Tibial artery (tissue), 4 donors: ENCODE measurements around the gene VSTM2L.

Experiments used
- DNase-seq, 2 donors: peaks; one replicate each; pipeline ENCODE4 v3.0.0-alpha.2; 2019
- H3K27ac ChIP-seq, 2 donors: fragments of 200-600 bp; sonication (generic) in 1 of 2; 1 replicate in 1 of 2; 2 replicates in 1 of 2; pipeline ENCODE4 v1.5.1; 2018 to 2019; ENCODE audit warnings: mild to moderate bottlenecking in 1 of 2
- H3K27me3 ChIP-seq, 2 donors: fragments of 200-600 bp; sonication (generic) in 1 of 2; one replicate each; pipeline versions ENCODE4 v1.5.1 to v1.6.0; 2016 to 2019
- H3K36me3 ChIP-seq, 3 donors: fragments of 200-600 bp; sonication (generic) in 2 of 3; one replicate each; pipeline ENCODE4 v1.5.1; 2016 to 2019; ENCODE audit warnings: mild to moderate bottlenecking in 2 of 3
- H3K4me1 ChIP-seq, 4 donors: fragments of 200-600 bp; sonication (generic) in 2 of 4; 1 replicate in 3 of 4; 2 replicates in 1 of 4; pipeline ENCODE4 v1.5.1; 2016 to 2019
- H3K4me3 ChIP-seq, 2 donors: fragments of 200-600 bp; sonication (generic) in 1 of 2; 1 replicate in 1 of 2; 2 replicates in 1 of 2; pipeline ENCODE4 v1.5.1; 2018 to 2019; ENCODE audit warnings: mild to moderate bottlenecking in 2 of 2
- H3K9me3 ChIP-seq, 3 donors: fragments of 200-600 bp; sonication (generic) in 1 of 3; one replicate each; pipeline ENCODE4 v1.5.1; 2016 to 2019
- CTCF ChIP-seq, 2 experiments: fragments of 200-600 bp in 1 of 2; fragments of 450-650 bp in 1 of 2; IDR thresholded peaks; one replicate each; pipeline ENCODE4 v1.5.1; 2017 to 2019; ENCODE audit warnings: antibody characterized with exemption in 2 of 2, mild to moderate bottlenecking in 1 of 2, moderate library complexity in 1 of 2
- intact Hi-C: fragments of 100-400 bp; cut with DNase I; formaldehyde crosslinking; loops from one replicate; pipeline ENCODE4 v1.15.0; 2023; ENCODE audit warnings: low total_unique reads

Gene VSTM2L

GRCh38 chr20:37991908-37992307 is 89.0 kb downstream of the VSTM2L start:
- Histone ChIP-seq H3K36me3 (peaks cover 20 to 46% (median 36%) of the 10 kb centered on the region in 3 donors), H3K4me1 (peaks cover 0 to 27% (median 21%) of the 10 kb centered on the region in 4 donors), H3K4me3 (no peak overlapping the region), H3K27ac (no peak overlapping the region), H3K9me3 (no peaks in the 10 kb centered on the region), H3K27me3 (no peaks in the 10 kb centered on the region)
- DNase-seq, result no peak
- TF ChIP-seq CTCF (IDR thresholded peaks at IDR 0.05), result no peak
- intact Hi-C loops, result loop anchor here (5.0 kb wide), 1 partner anchor 425 kb away; no protein-coding TSS in a partner anchor

DNA sequence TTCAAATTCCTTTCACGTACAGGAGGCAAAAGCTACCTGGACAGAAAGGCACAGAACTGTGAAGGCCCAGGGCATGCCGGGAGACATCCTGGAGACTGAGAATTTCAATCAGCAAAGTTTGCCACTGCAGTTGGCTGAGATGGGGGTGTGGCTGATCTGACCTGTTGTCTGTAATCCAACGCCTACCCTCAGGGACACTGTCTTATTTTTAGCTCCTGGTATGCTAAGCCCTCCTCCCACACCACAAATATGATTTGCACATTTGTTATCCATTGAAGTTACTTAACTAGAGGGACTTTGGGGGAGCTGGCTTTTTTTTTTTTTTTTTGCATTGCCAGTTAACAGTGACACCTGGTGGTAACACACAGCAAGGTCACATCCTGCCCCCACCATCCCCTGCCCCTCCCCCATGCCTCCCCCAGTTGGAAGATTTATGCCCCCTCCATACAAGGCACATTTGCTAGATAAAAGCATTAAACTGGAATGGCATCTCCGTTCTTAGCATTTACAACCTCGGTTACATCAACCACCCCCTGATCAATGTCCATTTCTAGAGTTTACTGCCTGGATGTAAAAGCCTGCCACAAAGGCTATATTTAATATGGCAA is 90.0 kb downstream of the VSTM2L start:
- intact Hi-C loops, result loop anchor here (5.0 kb wide), 1 partner anchor 426 kb away; no protein-coding TSS in a partner anchor
- no peaks in the 10 kb centered on the region for H3K27me3 ChIP-seq
- no peaks in the 10 kb centered on the region for H3K9me3 ChIP-seq
- TF ChIP-seq CTCF (IDR thresholded peaks at IDR 0.05), result peak; percentile 14 to 52
- H3K4me3 ChIP-seq, result no peak overlapping the region
- no peak for DNase-seq
- peaks cover 0 to 17% (median 12%) of the 10 kb centered on the region in 4 donors for H3K4me1 ChIP-seq
- peaks cover 28 to 56% (median 46%) of the 10 kb centered on the region in 3 donors for H3K36me3 ChIP-seq
- no peak overlapping the region for H3K27ac ChIP-seq

DNA sequence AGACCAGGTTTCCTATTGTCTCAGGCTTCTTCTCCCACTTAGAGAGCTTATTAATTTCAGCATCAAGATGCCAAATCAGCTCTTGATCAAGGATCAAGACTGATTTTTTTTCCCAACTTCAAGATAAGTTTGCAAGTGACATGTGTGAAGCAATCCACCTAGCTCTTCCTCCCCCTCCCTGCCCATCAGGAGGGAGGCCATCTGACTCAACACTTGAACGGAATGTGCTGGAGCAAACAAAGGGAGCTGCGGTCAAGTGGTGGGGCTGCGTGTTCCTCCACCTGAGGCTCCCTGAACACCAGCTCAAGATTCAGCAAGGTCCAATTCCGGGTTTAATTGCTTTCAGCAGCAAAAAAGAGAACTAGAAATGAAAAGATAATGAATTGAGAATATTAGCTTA is 91.6 kb downstream of the VSTM2L start:
- H3K36me3 ChIP-seq, result peaks cover 44 to 72% (median 62%) of the 10 kb centered on the region in 3 donors
- intact Hi-C loops, result loop anchor here (5.0 kb wide), 1 partner anchor 427 kb away; no protein-coding TSS in a partner anchor
- peaks cover 0 to 16% (median 11%) of the 10 kb centered on the region in 4 donors for H3K4me1 ChIP-seq
- TF ChIP-seq CTCF (IDR thresholded peaks at IDR 0.05), result no peak
- H3K9me3 ChIP-seq, result no peaks in the 10 kb centered on the region
- no peaks in the 10 kb centered on the region for H3K27me3 ChIP-seq
- no peak overlapping the region for H3K27ac ChIP-seq
- DNase-seq, result no peak
- H3K4me3 ChIP-seq, result no peak overlapping the region
